DND-41 (cell line): Measurements from ENCODE around the gene EXT2.

Source experiments
- CTCF ChIP-seq: IDR thresholded peaks from 2 replicates; pipeline ENCODE4 v1.5.1; 2012; ENCODE audit warnings: borderline replicate concordance, low read length, moderate library complexity, mild to moderate bottlenecking; ENCODE audit not compliant: poor library complexity, severe bottlenecking; ENCODE audit errors: extremely low read depth
- EZH2 ChIP-seq: IDR thresholded peaks from 3 replicates; pipeline ENCODE4 v1.6.1; 2012; ENCODE audit warnings: borderline replicate concordance, low read depth, mild to moderate bottlenecking, moderate library complexity, low read length, inconsistent platforms; ENCODE audit not compliant: severe bottlenecking

- no peak for TF ChIP-seq CTCF
- no peak for TF ChIP-seq EZH2
Observed at GRCh38 chr11:44066732-44067141, 28.7 kb upstream of the EXT2 start.
